ENCODE results near the gene OTOGL.

Gene OTOGL

GRCh38 chr12:80187660-80188090 is 88.3 kb downstream of the OTOGL start:
- Histone ChIP-seq H3K9ac (ENCODE audit: low read depth, low read length) (no peak overlapping the region), H3K4me1 (ENCODE audit: insufficient read depth, low read length) (peaks cover 12% of the 10 kb centered on the region), H3K36me3 (ENCODE audit: insufficient read depth, low read length) (no peaks in the 10 kb centered on the region), H3K9me3 (ENCODE audit: control insufficient read depth, insufficient read depth, low read length) (no peaks in the 10 kb centered on the region)

GRCh38 chr12:80188576-80188975 is 89.2 kb downstream of the OTOGL start:
- H3K4me1 ChIP-seq (ENCODE audit: insufficient read depth, low read length) = peaks cover 12% of the 10 kb centered on the region
- H3K9me3 ChIP-seq (ENCODE audit: control insufficient read depth, insufficient read depth, low read length) = no peaks in the 10 kb centered on the region
- H3K9ac ChIP-seq (ENCODE audit: low read depth, low read length) = no peak overlapping the region
- no peaks in the 10 kb centered on the region for H3K36me3 ChIP-seq (ENCODE audit: insufficient read depth, low read length)

GRCh38 chr12:80189241-80189640 is 89.9 kb downstream of the OTOGL start:
- peaks cover 12% of the 10 kb centered on the region for H3K4me1 ChIP-seq (ENCODE audit: insufficient read depth, low read length)
- no peaks in the 10 kb centered on the region for H3K9me3 ChIP-seq (ENCODE audit: control insufficient read depth, insufficient read depth, low read length)

GRCh38 chr12:80190001-80190400 is 90.7 kb downstream of the OTOGL start:
- Histone ChIP-seq H3K9me3 (ENCODE audit: control insufficient read depth, insufficient read depth, low read length) (no peaks in the 10 kb centered on the region), H3K36me3 (ENCODE audit: insufficient read depth, low read length) (no peaks in the 10 kb centered on the region), H3K4me1 (ENCODE audit: insufficient read depth, low read length) (peaks cover 12% of the 10 kb centered on the region), H3K9ac (ENCODE audit: low read depth, low read length) (no peak overlapping the region)

More at GRCh38 chr12:80189241-80189640, 89.9 kb downstream of the OTOGL start:
- Histone ChIP-seq H3K36me3 (ENCODE audit: insufficient read depth, low read length) (no peaks in the 10 kb centered on the region), H3K9ac (ENCODE audit: low read depth, low read length) (no peak overlapping the region)

GRCh38 chr12:80192087-80192486 is 92.8 kb downstream of the OTOGL start:
- Histone ChIP-seq H3K9ac (ENCODE audit: low read depth, low read length) (no peak overlapping the region), H3K36me3 (ENCODE audit: insufficient read depth, low read length) (no peaks in the 10 kb centered on the region), H3K4me1 (ENCODE audit: insufficient read depth, low read length) (peaks cover 5% of the 10 kb centered on the region), H3K9me3 (ENCODE audit: control insufficient read depth, insufficient read depth, low read length) (no peaks in the 10 kb centered on the region)

GRCh38 chr12:80193865-80194264 is 94.5 kb downstream of the OTOGL start:
- no peaks in the 10 kb centered on the region for H3K36me3 ChIP-seq (ENCODE audit: insufficient read depth, low read length)
- H3K4me1 ChIP-seq (ENCODE audit: insufficient read depth, low read length) = peaks cover 2% of the 10 kb centered on the region; the same call in 1 of the 2 replicates
- no peak overlapping the region for H3K9ac ChIP-seq (ENCODE audit: low read depth, low read length)
- no peaks in the 10 kb centered on the region for H3K9me3 ChIP-seq (ENCODE audit: control insufficient read depth, insufficient read depth, low read length)

GRCh38 chr12:80195074-80195726 is 95.9 kb downstream of the OTOGL start:
- Histone ChIP-seq H3K36me3 (ENCODE audit: insufficient read depth, low read length) (no peaks in the 10 kb centered on the region), H3K9ac (ENCODE audit: low read depth, low read length) (no peak overlapping the region), H3K9me3 (ENCODE audit: control insufficient read depth, insufficient read depth, low read length) (no peaks in the 10 kb centered on the region), H3K4me1 (ENCODE audit: insufficient read depth, low read length) (peaks cover 2% of the 10 kb centered on the region; the same call in 1 of the 2 replicates)

- no peaks in the 10 kb centered on the region for H3K9me3 ChIP-seq (ENCODE audit: control insufficient read depth, insufficient read depth, low read length)
- no peaks in the 10 kb centered on the region for H3K36me3 ChIP-seq (ENCODE audit: insufficient read depth, low read length)
- H3K4me1 ChIP-seq (ENCODE audit: insufficient read depth, low read length) = peaks cover 2% of the 10 kb centered on the region; the same call in 1 of the 2 replicates
- H3K9ac ChIP-seq (ENCODE audit: low read depth, low read length) = no peak overlapping the region
Observed at GRCh38 chr12:80195737-80196136, 96.4 kb downstream of the OTOGL start.

- Histone ChIP-seq H3K4me1 (ENCODE audit: insufficient read depth, low read length) (peaks cover 2% of the 10 kb centered on the region; the same call in 1 of the 2 replicates), H3K36me3 (ENCODE audit: insufficient read depth, low read length) (no peaks in the 10 kb centered on the region), H3K9ac (ENCODE audit: low read depth, low read length) (no peak overlapping the region), H3K9me3 (ENCODE audit: control insufficient read depth, insufficient read depth, low read length) (no peaks in the 10 kb centered on the region)
Observed at GRCh38 chr12:80196419-80196818, 97.1 kb downstream of the OTOGL start.

- Histone ChIP-seq H3K36me3 (ENCODE audit: insufficient read depth, low read length) (no peaks in the 10 kb centered on the region), H3K9me3 (ENCODE audit: control insufficient read depth, insufficient read depth, low read length) (no peaks in the 10 kb centered on the region), H3K4me1 (ENCODE audit: insufficient read depth, low read length) (no peaks in the 10 kb centered on the region; the same call in 1 of the 2 replicates), H3K9ac (ENCODE audit: low read depth, low read length) (no peak overlapping the region)
Observed at GRCh38 chr12:80198782-80199337, 99.5 kb downstream of the OTOGL start.

- H3K36me3 ChIP-seq (ENCODE audit: insufficient read depth, low read length) = no peaks in the 10 kb centered on the region
- H3K4me1 ChIP-seq (ENCODE audit: insufficient read depth, low read length) = no peaks in the 10 kb centered on the region; the same call in 1 of the 2 replicates
- no peaks in the 10 kb centered on the region for H3K9me3 ChIP-seq (ENCODE audit: control insufficient read depth, insufficient read depth, low read length)
- no peak overlapping the region for H3K9ac ChIP-seq (ENCODE audit: low read depth, low read length)
Observed at GRCh38 chr12:80199931-80200330, 100.6 kb downstream of the OTOGL start.

GRCh38 chr12:80200414-80200813 is 101.1 kb downstream of the OTOGL start:
- Histone ChIP-seq H3K36me3 (ENCODE audit: insufficient read depth, low read length) (no peaks in the 10 kb centered on the region), H3K4me1 (ENCODE audit: insufficient read depth, low read length) (no peaks in the 10 kb centered on the region; the same call in 1 of the 2 replicates), H3K9me3 (ENCODE audit: control insufficient read depth, insufficient read depth, low read length) (no peaks in the 10 kb centered on the region), H3K9ac (ENCODE audit: low read depth, low read length) (no peak overlapping the region)

- Histone ChIP-seq H3K9me3 (ENCODE audit: control insufficient read depth, insufficient read depth, low read length) (no peaks in the 10 kb centered on the region), H3K36me3 (ENCODE audit: insufficient read depth, low read length) (no peaks in the 10 kb centered on the region), H3K4me1 (ENCODE audit: insufficient read depth, low read length) (no peaks in the 10 kb centered on the region; the same call in 1 of the 2 replicates), H3K9ac (ENCODE audit: low read depth, low read length) (no peak overlapping the region)
Observed at GRCh38 chr12:80201908-80202307, 102.6 kb downstream of the OTOGL start.

GRCh38 chr12:80205960-80206359 is 106.6 kb downstream of the OTOGL start:
- Histone ChIP-seq H3K9ac (ENCODE audit: low read depth, low read length) (no peak overlapping the region), H3K9me3 (ENCODE audit: control insufficient read depth, insufficient read depth, low read length) (no peaks in the 10 kb centered on the region)

GRCh38 chr12:80208071-80208470 is 108.7 kb downstream of the OTOGL start:
- H3K36me3 ChIP-seq (ENCODE audit: insufficient read depth, low read length) = no peaks in the 10 kb centered on the region
- no peaks in the 10 kb centered on the region for H3K9me3 ChIP-seq (ENCODE audit: control insufficient read depth, insufficient read depth, low read length)
- peaks cover 3% of the 10 kb centered on the region; the same call in 1 of the 2 replicates for H3K4me1 ChIP-seq (ENCODE audit: insufficient read depth, low read length)
- H3K9ac ChIP-seq (ENCODE audit: low read depth, low read length) = no peak overlapping the region

More at GRCh38 chr12:80205960-80206359, 106.6 kb downstream of the OTOGL start:
- Histone ChIP-seq H3K36me3 (ENCODE audit: insufficient read depth, low read length) (no peaks in the 10 kb centered on the region), H3K4me1 (ENCODE audit: insufficient read depth, low read length) (no peaks in the 10 kb centered on the region; the same call in 1 of the 2 replicates)
